ENCODE results near the gene MOSMO. TPM values are rescaled to one million over a fixed set of nuclear protein-coding genes. Genes with fewer than 3 reads are reported as not detected.
"Not testable (repeated sequence)": the region's sequence is repeated elsewhere in the genome, so short reads cannot be mapped to it uniquely, and the experiment has no call there.

Gene MOSMO
- total and polyA plus RNA-seq, 7 donors: 6.0 to 21.3 (median 11.3) TPM

DNA sequence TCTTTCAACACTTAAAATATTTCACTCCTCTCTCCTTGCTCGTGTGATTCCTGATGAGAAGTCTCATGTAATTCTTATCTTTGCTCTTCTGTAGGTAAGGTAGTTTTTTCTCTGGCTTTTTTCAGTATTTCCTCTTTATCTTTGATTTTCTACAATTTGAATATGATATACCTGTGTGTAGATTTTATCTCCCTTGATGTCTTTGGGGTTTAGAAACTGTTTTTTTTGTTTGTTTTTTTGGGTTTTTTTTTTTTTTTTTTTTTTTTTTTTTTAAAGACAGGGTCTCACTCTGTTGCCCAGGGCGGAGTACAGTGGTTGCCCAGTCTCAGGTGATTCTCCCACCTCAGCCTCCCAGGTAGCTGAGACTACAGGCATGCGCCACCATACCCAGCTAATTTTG, 26.6 kb downstream of the MOSMO start:
- ATAC-seq: no peak
- H3K27me3 ChIP-seq (ENCODE audit: insufficient read depth in 3 of 3, low read length in 2 of 3): no peaks in the 10 kb centered on the region
- peaks cover 0 to 14% of the 10 kb centered on the region in 2 donors for H3K36me3 ChIP-seq (ENCODE audit: insufficient read depth in 1 of 2, low read depth in 1 of 2)
- no peaks in the 10 kb centered on the region for H3K4me1 ChIP-seq
- no peak overlapping the region for H3K27ac ChIP-seq
- intact Hi-C loops (cut with DNase I): no loop called here
- WGBS, 3 donors: 91 to 95% (median 92%) methylated on average over 3 of the region's 3 CpGs
- TF ChIP-seq, protein P1, sequence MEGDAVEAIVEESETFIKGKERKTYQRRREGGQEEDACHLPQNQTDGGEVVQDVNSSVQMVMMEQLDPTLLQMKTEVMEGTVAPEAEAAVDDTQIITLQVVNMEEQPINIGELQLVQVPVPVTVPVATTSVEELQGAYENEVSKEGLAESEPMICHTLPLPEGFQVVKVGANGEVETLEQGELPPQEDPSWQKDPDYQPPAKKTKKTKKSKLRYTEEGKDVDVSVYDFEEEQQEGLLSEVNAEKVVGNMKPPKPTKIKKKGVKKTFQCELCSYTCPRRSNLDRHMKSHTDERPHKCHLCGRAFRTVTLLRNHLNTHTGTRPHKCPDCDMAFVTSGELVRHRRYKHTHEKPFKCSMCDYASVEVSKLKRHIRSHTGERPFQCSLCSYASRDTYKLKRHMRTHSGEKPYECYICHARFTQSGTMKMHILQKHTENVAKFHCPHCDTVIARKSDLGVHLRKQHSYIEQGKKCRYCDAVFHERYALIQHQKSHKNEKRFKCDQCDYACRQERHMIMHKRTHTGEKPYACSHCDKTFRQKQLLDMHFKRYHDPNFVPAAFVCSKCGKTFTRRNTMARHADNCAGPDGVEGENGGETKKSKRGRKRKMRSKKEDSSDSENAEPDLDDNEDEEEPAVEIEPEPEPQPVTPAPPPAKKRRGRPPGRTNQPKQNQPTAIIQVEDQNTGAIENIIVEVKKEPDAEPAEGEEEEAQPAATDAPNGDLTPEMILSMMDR (IDR thresholded peaks at IDR 0.05): no peak
- no peak for DNase-seq
- H3K9me3 ChIP-seq: no peaks in the 10 kb centered on the region
- no peak overlapping the region for H3K4me3 ChIP-seq

DNA sequence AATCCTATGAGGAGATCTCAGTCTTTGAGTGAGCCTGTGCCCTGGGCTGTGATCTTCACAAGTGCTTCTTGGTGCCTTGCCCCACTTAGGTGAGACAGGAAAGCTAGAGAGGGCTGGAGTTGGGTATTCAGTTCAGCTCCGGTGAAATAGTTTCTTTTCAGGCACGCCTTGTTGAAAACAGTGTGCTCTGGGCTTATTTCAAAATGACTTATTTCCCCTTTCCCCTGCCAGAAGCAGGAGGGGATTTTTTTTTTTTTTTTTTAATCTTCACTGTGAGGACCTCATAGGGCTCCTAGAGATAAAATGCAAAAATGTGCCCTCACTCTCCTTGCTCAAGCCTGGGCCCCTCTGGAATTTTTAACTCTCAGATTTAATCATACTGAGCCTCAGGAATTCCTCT, 27.2 kb downstream of the MOSMO start:
- TF ChIP-seq, protein P1 (IDR thresholded peaks at IDR 0.05): no peak
- intact Hi-C loops (cut with DNase I): no loop called here
- no peaks in the 10 kb centered on the region for H3K9me3 ChIP-seq
- DNase-seq (no peak), ATAC-seq (no peak)
- H3K27ac ChIP-seq: no peak overlapping the region
- no peaks in the 10 kb centered on the region for H3K4me1 ChIP-seq
- H3K4me3 ChIP-seq: no peak overlapping the region
- peaks cover 0 to 20% of the 10 kb centered on the region in 2 donors for H3K36me3 ChIP-seq (ENCODE audit: insufficient read depth in 1 of 2, low read depth in 1 of 2)
- no peaks in the 10 kb centered on the region for H3K27me3 ChIP-seq (ENCODE audit: insufficient read depth in 3 of 3, low read length in 2 of 3)
- WGBS, 3 donors: 67 to 87% (median 76%) methylated on average over 2 of the region's 2 CpGs

DNA sequence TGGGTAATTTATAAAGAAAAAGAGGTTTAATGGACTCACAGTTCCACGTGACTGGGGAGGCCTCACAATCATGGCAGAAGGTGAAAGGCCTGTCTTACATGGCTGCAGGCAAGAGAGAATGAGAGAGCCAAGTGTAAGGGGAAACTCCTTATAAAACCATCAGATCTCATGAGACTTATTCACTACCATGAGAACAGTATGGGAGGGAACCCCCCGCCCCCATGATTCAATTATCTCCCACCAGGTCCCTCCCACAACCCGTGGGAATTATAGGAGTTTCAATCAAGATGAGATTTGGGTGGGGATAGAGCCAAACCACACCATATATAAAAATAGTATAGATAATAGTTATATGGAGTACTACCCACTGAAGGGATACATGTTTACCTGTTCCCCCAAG, 36.0 kb downstream of the MOSMO start:
- H3K36me3 ChIP-seq (ENCODE audit: insufficient read depth in 1 of 2, low read depth in 1 of 2); H3K27me3 ChIP-seq (ENCODE audit: insufficient read depth in 3 of 3, low read length in 2 of 3); H3K4me1 ChIP-seq; H3K27ac ChIP-seq; H3K4me3 ChIP-seq; H3K9me3 ChIP-seq; DNase-seq; intact Hi-C loops (cut with DNase I); ATAC-seq: not testable (repeated sequence)
- WGBS, 3 donors: 93 to 95% (median 95%) methylated on average over 3 of the region's 3 CpGs

DNA sequence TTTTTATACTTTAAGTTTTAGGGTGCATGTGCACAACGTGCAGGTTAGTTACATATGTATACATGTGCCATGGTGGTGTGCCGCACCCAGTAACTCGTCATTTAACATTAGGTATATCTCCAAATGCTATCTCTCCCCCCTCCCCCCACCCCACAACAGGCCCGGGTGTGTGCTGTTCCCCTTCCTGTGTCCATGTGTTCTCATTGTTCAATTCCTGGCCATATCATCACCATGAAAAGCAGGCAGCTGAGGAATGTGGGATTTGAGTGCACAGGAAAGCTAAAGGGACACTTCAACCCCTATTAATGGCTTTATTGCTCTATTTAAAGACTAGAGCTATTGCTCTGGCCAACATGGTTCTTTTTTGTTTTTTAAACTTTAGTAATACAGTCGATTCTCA, 38.0 kb downstream of the MOSMO start:
- H3K4me1 ChIP-seq; DNase-seq; H3K4me3 ChIP-seq; H3K27me3 ChIP-seq (ENCODE audit: insufficient read depth in 3 of 3, low read length in 2 of 3); H3K27ac ChIP-seq; H3K9me3 ChIP-seq; intact Hi-C loops (cut with DNase I); ATAC-seq; H3K36me3 ChIP-seq (ENCODE audit: insufficient read depth in 1 of 2, low read depth in 1 of 2): not testable (repeated sequence)
- WGBS, 3 donors: 35 to 41% (median 37%) methylated on average over 5 of the region's 5 CpGs

DNA sequence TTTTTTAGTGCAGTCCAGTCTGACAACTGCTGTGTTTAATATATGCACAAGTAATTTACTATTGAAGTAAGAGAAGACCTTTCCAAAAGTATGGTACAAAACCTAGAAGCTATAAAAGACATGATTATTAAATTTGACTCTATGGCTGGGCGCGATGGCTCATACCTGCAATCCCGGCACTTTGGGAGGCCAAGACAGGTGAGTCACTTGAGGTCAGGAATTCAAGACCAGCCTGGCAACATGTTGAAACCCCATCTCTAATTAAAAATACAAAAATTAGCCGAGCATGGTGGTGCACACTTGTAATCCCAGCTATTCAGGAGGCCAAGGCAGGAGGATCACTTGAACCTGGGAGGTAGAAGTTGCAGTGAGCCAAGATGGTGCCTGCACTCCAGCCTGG, 43.1 kb downstream of the MOSMO start:
- no peak for ATAC-seq
- Histone ChIP-seq H3K4me3 (no peak overlapping the region), H3K9me3 (no peaks in the 10 kb centered on the region), H3K27me3 (ENCODE audit: insufficient read depth in 3 of 3, low read length in 2 of 3) (no peaks in the 10 kb centered on the region), H3K27ac (no peak overlapping the region), H3K36me3 (ENCODE audit: insufficient read depth in 1 of 2, low read depth in 1 of 2) (no peaks in the 10 kb centered on the region), H3K4me1 (no peaks in the 10 kb centered on the region)
- TF ChIP-seq, protein P1 (IDR thresholded peaks at IDR 0.05): no peak
- intact Hi-C loops (cut with DNase I): no loop called here
- DNase-seq: no peak
- 93 to 95% (median 95%) methylated on average over 4 of the region's 4 CpGs for WGBS, 3 donors

DNA sequence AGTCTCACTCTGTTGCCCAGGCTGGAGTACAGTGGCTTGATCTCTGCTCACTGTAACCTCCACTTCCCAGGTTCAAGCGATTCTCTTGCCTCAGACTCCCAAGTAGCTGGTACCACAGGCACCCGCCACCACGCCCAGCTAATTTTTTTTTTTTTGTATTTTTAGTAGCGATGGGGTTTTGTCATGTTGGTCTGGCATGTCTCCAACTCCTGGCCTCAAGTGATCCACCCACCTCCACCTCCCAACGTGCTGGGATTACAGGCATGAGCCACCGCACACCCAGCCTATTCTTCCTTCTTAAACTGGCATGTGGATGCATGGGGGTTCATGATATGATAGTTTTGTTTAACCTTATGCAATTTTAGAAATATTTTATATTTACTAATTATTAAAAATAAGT, 45.1 kb downstream of the MOSMO start:
- no peaks in the 10 kb centered on the region for H3K9me3 ChIP-seq
- H3K36me3 ChIP-seq (ENCODE audit: insufficient read depth in 1 of 2, low read depth in 1 of 2): no peaks in the 10 kb centered on the region
- H3K27ac ChIP-seq: no peak overlapping the region
- TF ChIP-seq, protein P1 (IDR thresholded peaks at IDR 0.05): no peak
- H3K4me1 ChIP-seq: no peaks in the 10 kb centered on the region
- ATAC-seq (no peak), DNase-seq (no peak)
- 78 to 89% (median 84%) methylated on average over 6 of the region's 6 CpGs for WGBS, 3 donors
- intact Hi-C loops (cut with DNase I): no loop called here
- H3K4me3 ChIP-seq: no peak overlapping the region
- no peaks in the 10 kb centered on the region for H3K27me3 ChIP-seq (ENCODE audit: insufficient read depth in 3 of 3, low read length in 2 of 3)

Data from psoas muscle (tissue), 8 donors.